ENCODE data around the gene SBNO2.

SBNO2 gene

DNA sequence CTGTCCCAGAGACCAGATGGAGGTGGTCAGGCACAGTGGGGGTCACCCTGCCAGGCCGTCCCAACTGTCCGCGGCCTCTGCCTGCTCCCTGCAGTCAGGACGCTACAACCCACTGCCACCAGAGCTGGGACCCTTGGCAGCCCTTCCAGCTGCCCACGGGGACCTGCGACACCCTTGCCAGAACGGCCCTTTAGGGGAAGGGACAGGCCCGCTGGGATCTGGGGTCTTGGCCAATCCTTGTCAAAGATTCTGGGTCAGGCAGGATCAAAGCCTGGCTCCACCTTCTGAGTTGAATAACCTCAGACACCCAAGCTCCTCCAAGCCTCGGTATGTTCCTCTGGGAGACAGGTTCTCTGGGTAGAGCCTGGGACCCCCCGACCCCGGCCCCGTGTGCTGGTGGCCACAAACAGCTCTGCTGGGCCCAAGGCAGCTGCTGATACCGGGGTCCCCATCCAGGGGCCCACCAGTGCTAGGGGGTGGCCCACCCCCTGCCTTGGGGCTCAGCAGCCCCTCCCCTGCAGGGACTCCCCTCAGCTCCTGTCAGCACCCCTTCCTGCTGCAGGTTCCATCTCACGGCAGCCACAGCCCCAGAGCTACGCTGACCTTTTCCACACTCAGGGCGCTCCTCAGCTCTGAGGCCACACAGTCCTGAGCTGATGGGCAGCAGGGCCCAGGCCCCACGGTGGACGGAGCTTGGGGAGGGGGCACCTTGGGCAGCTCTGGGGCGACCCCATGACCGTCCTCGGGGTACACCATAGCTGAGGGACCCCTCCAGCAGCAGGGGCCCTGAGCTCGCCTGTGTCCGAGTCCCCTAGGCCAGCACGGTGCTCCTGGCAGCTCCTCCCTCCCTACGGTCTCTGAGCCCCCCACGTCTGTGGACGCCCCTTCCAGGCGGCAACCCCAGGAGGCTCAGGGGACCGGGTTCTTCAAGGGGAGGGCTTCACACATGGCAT lies 18.4 kb downstream of the SBNO2 start:
- no peak for DNase-seq (ENCODE audit: low read depth, low spot score)

GRCh38 chr19:1154731-1155351 lies 19.2 kb downstream of the SBNO2 start:
- no peak for DNase-seq (ENCODE audit: low read depth, low spot score)

- no peak for DNase-seq (ENCODE audit: low read depth, low spot score)
Measured at GRCh38 chr19:1153891-1154730, 20.0 kb downstream of the SBNO2 start.

DNA sequence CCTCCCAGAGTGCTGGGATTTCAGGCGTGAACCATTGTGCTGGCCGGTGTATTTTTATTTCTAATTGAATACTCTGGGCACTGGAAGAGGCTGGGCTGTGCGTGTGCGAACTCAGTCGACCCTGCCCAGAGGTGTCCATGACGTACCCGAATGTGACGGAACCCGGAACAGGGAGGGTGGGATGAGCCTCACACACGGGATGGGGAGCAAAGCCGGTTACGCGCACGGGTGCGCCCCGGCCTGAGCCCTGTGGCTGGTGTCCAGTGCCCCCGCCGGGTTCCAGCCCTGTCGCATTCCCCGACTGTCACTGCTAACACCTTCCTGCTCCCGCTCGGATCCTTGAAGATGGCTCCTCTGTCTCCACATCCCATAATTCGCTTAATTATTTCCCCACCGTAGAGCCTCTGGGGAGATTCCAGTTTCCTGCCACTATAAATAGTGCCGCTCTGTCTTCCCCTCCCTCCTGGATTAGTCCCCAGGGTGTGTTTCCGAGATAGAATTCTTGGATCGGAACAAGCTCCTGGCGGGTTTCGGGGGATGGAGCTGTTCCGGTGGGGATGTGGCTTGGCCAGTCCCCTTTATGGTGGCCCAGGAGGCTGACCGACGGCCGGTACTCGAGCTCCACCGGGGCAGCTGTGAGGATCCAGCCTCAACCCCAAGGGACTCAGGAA lies 22.0 kb downstream of the SBNO2 start:
- no peak for DNase-seq (ENCODE audit: low read depth, low spot score)

GRCh38 chr19:1151037-1151724 lies 22.9 kb downstream of the SBNO2 start:
- no peak for DNase-seq (ENCODE audit: low read depth, low spot score)

- no peak for DNase-seq (ENCODE audit: low read depth, low spot score)
Measured at GRCh38 chr19:1150333-1151036, 23.6 kb downstream of the SBNO2 start.

DNA sequence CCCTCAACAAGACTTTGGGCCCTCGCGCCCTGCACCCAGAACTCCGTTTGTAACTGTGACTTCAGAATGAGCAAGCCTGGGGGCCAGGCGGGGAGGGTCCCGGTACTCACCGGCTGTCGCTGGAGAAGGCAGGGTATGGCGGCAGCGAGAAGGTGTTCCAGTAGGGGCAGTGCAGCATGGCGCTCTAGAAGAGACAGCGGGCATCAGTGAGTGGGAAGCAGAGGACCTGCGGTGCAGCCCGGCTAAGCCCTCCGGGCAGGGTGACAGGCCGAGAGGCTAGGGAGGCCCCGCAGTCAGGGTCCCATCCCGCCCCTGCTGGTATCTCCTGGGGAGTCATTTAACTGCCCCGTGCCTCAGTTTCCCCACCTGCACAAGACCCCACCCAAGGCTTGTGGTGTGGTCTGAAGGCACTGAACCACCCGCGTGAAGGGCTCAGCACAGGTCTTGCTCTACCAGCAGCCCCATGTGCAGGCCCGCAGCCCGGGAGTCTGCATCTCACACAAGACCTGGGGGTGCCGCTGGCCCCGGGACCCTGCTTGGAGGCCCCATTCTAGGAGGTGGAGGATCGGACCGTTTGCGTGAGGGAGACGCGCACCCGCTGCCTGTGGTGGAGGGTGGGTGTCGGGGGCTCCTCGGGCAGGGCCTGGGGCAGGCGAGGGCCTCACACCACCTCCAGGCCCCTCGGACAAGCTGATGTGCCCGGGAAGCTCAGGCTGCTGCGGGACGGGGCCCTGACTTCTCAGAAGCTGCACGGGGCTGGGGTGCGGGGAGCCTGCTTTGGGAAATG lies 24.6 kb downstream of the SBNO2 start:
- DNase-seq (ENCODE audit: low read depth, low spot score), result no peak

DNA sequence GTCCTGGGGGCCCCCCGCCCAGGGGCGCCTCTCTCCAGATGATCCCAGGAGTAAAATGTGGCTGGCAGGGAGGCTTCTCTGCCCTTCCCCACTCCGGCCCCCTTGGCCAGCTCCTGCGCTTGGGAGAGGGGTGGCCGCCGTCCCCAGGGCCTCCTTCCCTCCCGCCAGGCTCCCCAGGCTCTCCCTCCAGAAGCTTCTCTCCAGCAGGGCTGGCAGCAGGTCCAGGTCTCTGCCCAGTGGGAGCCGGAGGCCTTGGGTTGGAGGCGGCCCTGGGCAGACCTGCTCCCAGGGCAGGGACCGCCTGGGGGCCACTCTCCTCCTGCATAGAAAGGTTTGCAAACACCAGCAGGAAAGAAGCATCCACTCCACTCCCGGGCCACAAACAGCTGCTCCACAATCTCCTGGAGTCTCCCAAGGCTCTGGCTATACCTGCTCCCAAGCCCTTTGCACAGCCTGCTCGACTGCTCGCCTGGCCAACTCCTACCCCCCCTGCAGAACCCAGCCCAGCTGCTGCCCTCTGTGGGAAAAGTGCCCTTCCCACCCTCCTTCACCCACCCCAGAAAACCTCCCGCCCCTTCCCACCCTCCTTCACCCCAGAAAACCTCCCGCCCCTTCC lies 26.0 kb downstream of the SBNO2 start:
- no peak for DNase-seq (ENCODE audit: low read depth, low spot score)

- no peak for DNase-seq (ENCODE audit: low read depth, low spot score)
Measured at GRCh38 chr19:1146858-1147780, 26.9 kb downstream of the SBNO2 start.

- no peak for DNase-seq (ENCODE audit: low read depth, low spot score)
Measured at GRCh38 chr19:1146412-1146699, 27.7 kb downstream of the SBNO2 start.

DNA sequence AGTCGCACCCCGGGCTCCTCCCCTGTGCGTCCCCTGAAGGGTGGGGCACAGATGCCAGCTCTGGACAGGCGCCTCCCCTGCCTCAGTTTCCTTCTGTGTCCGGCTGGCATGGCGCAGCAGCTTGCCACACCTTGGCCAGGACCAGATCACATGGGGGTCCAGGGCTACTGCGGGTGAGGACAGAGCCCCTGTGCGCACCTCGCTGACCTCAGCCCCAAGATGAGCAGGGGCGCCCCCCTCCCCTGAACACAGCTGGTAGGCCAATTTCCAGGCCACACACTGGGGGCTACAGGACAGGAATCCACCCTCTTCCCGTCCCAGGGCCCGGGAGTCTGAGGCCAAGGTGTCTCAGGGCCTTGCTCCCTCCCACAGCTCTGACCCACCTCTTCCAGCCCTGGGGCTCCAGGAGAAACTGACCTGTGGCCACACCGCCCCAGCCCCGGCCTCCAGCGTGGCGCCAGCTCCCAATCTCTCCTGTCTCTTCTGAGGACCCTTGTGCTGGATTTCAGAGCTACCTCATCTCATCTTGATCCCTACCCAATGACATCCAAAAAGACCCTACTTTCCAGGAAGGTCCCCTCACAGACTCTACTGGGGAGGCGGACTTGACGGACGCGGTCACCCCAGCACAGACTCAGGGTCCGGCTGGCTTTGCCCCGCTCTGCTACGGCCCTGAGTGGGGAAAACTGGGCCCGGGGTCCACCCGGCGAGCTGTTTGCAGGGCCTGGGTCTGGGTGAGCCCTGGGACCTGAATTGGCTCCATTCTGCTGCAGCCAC lies 28.2 kb downstream of the SBNO2 start:
- no peak for DNase-seq (ENCODE audit: low read depth, low spot score)

GRCh38 chr19:1144741-1145140 lies 29.3 kb downstream of the SBNO2 start:
- DNase-seq (ENCODE audit: low read depth, low spot score), result no peak

DNA sequence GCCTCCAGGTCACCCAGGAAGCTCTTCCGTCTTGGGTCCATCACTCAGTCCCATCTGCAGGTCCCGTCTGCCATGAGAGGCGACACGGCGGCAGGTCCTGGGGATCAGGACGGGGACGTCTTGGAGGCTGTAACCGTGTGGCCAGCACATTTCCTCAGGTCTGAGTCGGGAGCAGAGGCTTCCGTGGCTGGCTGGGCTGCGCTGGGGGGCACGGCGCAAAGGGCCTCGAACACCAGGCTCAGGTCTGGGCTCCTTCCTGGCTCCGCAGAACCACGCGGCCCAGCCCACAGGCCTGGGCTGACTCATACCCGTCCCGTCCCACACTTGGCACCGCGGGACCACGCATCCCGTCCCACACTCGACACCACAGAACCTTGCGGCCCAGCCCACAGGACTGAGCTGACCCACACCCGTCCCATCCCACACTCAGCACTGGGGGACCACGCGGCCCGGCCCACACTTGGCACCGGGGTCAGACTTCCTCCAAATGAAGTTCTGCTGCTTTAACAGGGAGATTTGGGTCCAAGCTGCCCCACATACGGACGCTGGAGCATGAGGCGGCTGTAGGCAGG lies 30.2 kb downstream of the SBNO2 start:
- DNase-seq (ENCODE audit: low read depth, low spot score), result no peak

DNA sequence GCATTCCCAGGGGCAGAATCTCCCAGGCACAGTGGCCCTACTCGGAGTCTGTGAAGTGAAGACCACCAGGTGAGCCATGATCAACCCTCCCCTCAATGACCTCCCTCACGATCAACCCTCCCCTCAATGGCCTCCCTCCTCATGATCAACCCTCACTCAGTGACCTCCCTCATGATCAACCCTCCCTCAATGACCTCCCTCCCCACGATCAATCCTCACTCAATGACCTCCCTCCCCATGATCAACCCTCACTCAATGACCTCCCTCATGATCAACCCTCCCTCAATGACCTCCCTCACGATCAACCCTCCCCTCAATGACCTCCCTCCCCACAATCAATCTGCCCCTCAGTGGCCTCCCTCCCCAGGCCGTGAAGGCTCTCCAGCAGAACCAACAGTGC lies 32.1 kb downstream of the SBNO2 start:
- DNase-seq (ENCODE audit: low read depth, low spot score), result no peak

- DNase-seq (ENCODE audit: low read depth, low spot score), result no peak
Measured at GRCh38 chr19:1140272-1141027, 33.6 kb downstream of the SBNO2 start.

DNA sequence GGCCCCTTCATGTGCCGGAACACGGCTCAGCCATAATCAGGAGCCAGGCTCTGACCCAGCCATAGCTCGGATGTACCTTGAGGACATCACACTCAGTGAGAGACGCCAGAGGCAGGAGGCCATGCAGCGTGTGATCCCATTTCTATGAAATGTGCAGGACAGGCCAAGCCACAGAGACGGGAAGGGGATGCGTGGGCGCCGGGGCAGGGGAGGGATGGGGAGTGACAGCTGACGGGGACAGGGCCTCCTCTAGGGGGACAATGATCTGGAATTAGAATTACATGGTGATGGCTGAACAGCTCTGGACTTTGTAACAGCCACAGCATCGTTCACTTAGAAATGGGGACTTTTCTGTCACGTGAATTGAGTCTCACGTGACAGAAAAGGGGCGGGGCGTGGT lies 34.9 kb downstream of the SBNO2 start:
- no peak for DNase-seq (ENCODE audit: low read depth, low spot score)
